DMS53 (cell line): ENCODE measurements around the gene ANO10.

Experiments used
- DNase-seq: peaks from one replicate; lab custom pipeline; 2025; lab: John Stamatoyannopoulos, UW

ANO10 gene

DNA sequence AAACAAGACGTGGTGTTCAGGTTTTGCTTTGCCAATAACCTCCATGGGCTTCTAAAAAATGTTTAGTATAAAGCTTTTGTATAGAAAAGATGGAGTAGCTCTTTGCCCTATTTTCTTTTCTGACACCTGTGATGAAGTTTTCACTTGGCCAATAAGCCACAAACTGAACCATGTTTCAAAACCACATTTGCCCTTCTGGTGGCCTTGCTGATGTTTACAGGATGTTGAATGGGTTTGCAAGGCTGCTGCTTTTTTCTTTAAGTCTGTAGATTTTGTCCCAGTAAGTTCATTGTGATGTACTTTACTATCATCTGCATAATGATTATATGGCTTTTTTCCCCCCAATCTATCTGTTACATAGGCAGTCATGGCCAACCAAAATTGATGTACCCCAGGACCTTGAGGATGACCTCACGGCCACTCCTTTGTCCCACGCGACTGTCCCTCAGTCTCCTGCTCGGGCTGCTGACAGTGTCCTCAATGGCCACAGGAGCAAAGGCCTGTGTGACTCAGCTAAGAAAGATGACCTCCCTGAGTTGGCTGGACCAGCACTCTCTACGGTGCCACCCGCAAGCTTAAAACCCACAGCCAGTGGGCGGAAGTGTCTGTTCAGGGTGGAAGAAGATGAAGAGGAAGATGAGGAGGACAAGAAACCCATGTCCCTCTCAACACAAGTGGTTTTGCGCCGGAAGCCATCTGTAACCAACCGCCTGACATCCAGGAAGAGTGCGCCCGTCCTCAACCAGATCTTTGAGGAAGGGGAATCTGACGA, 274.6 kb downstream of the ANO10 start:
- no peak for DNase-seq

DNA sequence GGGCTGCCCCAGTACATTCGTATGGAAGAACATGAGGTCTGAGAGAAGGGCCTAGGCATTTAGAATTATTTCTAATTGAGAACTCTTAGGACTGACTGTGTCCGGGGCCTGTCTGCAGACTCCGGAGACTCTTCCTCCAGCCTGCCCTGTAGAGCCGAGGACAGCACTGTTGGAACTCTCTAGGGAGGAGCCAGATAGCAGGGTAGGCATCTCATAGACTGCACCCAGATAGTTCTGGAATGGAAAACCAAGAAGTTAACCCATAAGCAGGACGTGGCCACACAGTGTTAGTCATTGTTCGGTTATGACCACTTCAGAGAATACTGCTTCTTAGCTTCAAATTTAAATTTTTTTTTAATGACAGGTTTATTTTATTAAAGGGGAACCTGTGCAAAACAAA, 275.9 kb downstream of the ANO10 start:
- DNase-seq, result no peak

DNA sequence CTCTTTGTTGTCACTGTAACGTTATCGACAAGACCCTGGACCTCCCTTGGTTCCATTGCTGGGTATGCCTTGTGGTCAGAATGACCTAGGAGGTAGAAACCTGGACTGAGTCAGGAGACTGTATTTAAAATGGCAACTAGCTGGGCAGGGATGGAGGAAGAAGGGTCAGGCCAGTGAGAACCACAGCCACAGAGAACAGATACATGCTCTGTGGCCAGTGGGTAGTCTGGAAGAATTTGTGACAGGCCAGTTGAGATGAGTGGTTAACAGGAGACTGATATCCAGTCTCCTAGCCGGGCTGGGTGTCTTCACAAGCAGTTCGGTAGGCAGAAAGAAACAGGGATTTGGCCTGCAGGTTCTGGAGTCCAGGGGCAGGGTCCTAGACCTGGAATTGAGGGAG, 276.6 kb downstream of the ANO10 start:
- no peak for DNase-seq

DNA sequence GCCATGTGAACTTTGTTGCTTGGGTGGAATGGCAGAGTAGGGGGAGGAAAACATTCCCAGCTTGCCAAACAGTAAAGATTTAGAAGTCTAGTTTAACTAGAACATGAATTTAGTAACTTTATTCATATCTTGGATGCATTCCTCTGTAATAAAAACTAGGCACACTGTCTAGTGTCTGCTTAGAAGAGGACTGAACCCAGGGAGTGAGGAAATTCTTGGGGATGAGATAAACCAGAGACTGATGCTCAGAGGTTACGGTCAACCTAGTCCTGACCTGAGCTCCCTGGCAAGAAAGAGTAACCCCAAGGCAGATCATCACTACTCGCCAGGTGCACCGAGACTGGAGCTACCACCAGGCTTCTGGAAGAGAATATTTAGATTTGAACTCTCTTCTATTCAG, 277.3 kb downstream of the ANO10 start:
- no peak for DNase-seq

DNA sequence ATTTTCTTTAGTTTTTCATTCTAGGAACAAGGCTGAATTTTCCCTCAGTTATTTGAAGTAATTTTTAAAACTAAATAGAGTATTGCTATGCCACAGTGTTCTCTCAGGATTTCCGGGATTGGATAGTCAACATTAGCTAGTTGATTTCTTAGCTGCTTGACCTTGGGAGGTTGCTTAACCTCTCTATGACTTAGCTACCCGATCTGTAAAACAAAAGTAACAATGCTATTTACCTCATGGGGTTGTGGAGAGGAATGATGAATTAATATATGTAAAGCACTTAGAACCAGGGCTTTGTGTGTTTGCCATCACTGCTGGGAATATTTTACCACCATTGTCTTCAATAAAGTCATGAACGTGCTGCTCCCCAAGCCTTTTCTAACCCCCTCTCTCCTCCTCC, 278.0 kb downstream of the ANO10 start:
- DNase-seq, result no peak

DNA sequence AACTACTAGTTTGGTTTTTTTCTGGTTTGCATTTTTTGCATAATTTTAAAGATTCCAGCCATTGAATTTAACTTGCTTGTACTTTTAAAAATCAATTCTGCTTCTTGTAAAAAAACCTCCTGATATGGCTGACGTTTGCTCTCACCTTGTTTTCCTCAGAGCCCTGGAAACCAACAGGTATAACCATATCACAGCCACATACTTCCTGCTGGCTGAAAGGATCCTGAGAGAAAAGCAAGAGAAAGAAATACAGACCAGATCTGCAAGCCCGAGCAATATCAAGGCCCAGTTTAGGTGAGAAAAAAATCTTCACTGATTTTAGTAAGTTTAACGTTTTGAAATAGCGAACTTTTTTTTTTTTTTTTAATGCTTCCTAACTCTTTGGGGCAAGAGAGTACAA, 278.6 kb downstream of the ANO10 start:
- DNase-seq, result no peak

DNA sequence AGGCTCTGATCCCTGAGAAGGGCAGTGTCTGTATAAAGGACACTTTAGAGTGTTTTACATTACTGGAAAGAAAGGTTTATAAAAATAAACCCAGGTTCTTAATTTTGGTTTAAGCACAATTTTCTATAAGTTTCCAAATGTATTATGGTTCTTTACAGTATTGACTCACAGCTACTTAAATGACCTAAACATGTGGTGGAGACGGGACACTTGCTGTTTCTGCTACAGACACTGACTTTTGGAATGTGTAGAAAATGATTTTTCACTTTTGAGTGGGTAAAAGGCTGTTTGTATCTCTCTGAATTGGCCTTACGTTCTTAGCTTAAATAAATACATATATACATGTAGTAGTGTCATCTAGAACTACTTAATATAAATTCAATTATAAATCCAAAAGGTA, 280.0 kb downstream of the ANO10 start:
- DNase-seq, result no peak

DNA sequence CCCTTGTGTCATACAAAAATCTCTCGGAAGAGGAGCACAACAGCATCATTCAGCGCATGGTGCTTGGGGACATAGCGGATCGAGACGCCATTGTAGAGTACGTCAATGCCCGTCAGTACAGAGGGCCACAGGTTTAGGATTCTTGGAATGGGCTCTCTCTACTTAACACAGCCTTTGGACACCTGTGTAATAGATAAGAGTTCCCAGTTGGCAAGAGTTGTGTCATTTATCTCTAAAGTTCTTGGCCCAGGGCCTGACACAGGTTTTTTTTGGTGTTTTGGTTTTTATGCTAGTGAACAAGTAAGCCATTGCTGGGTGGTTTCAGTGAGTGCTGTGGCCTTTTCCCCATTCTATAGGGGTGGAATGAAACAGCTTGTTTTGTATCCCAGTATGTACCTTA, 281.4 kb downstream of the ANO10 start:
- no peak for DNase-seq

DNA sequence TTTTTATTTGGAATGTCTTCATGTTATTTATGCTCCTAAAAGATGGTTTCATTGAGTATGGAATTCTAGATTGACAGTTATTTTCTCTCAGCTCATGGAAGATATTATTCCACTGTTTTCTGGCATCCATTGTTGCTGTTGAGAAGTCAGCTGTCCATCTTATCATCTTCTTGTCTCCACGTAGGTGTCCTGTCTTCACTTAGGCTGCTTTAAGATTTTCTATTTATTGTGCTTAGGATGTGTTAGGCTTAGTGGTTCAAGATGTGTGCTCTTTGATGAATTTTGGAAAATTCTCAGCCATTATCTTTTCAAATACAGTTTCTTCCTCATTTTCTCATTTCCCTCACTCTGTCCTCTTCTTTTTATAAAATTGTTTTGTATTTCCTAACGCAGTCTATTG, 283.5 kb downstream of the ANO10 start:
- no peak for DNase-seq

DNA sequence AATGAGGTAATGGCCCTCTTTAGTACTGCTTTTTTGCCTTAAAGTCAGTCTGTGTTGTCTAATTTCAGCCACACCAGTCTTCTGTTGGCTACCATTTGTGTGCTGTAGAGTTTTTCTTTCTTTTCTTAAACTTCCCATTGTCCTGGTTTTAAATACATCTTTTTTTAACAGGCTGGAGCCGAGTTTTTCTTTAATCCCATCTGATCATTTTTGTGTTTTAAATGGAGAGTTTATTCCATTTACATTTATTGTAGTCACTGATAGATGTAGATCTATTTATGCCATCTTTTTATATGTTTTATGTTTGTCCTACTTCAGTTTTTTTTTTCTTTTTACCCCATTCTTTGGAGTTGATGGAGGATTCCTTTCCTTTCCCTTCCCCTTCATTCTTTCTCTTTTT, 286.0 kb downstream of the ANO10 start:
- DNase-seq, result no peak

DNA sequence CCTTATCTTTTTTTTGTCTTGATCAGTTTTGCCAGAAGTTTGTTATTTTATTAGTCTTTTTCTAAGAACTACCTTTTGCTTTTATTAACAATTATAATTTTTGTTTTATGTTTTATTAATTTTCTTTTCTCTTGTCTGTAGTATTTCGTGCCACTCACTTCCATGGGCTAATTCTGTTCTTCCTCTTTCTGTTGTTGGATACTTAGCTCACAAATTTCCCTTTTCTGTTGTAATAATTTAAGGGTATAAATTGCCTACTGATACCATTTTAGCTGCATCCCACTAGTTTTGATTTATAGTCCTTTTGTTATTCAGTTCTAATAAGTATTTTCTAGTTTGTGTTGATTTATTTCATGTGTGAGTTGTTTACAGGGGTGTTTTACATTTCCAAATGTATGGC, 286.8 kb downstream of the ANO10 start:
- no peak for DNase-seq

DNA sequence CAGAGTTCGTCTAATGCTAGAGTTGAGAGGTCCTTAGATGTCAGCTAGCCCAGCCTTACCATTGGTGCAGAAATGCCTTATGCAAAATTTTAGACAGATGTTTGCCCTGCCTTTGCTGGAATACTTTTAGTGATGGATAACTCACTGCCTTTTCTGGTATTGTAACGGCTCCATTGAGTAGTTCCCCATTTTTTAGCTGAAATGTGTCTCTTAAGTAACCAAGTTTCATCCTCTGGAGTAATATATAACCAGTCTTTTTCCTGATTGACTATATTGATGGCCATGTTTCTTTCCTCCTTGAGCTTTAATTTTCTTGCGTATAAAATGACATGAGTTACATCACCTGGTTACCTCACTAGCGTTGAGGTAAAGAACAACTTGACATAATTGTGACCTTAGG, 290.4 kb downstream of the ANO10 start:
- no peak for DNase-seq

DNA sequence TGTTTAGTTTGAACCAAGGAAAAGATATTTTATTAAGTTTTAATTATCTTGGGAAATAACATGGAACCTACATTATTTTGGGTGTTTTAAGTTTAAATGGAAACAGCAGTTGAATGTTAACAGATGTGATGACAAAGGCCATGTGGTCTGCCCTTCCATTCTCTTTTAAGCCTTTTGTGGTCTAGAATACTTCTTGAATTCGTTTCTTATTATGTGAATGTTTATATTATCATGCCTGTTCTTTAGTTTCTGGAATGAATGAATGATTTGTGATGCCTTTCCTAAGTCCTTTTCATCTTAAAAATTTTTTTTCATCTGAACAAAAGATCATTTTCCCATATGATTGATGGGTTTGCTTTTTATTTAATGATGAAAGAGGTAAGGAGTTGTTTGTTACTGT, 290.8 kb downstream of the ANO10 start:
- no peak for DNase-seq

DNA sequence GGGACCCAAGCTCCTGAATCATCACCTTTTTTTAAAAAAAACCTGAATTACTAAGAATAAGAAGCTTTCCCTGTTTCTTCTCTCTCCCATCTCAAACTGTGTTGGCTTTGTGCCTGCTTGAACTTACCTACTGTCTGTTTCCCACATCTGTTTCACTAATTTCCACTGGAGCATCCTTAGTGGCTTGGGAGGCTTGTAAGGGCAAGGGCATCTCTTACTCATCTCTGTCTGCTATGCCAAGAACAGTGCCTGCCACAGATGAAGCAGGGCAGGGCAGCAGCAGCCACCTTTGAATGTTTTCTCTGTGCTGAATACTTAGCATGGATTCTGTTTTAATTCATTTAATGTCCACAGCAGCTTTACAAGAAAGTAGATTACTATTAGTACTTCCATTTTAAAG, 293.2 kb downstream of the ANO10 start:
- DNase-seq, result no peak

DNA sequence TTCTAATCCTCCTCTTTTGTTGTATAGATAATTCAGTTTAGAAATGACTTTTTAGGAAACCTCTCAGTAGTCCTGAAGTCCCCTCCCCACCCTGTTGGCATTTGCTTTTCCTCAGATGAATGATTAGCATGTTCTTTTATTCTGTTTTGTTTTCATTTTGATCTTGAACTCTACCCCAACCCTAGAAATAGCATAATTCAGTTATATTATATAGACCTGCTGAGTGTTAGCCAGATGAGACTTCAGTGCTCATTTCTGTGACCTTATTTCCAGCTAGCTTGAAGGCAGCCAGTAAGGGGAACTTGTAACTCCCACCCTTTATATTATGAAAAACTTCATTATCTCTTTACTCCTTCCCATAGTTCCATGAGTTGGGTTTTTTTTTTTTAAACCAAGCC, 294.2 kb downstream of the ANO10 start:
- no peak for DNase-seq

DNA sequence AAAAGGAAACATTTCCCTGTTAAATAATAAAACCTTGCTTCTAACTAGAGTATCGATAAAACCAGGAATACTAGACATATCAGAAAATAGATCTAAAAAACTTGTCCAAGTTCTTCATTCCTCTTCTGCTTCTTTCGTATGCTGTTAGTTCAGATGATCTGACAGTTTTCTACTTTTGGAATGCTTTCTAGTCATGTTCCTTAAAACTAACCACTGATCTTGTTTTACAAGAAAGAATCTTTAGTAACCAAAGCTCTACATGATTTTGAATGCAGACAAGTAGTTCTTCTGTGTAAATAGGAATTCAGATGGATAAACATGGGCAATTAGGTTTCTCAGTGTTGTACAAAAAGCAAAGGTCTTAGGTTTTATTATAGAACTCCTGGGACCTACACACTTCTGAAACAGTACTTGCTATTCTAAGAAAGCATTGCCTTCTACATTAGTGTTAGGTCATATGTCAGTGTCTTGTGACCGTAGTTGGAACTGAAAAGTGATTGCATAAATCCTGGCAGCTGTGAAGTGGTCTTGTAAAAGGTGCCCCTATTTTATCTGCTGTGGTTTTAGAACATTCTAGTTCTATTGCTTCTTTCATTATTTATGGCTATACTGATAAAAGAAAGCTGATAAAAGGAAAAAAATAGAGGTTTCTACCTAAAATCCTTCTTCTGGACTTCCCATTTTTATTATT, 294.8 kb downstream of the ANO10 start:
- DNase-seq, result no peak

DNA sequence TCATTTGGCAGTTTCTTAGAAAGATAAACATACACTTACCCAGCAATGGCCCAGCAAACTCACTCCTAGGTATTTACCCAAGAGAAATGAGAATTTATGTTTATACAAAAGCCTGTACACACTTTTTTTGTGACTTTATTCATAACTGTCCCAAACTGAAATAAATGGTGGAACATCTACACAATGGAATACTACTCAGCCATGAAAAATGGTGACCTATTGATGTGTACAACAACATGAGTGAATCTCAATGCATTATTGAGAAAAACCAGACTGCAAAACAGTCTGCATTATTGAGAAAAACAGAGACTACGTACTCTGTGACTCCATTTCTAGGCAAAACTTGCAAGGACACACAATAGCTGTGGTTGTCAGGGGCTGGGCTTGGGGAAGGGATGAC, 298.3 kb downstream of the ANO10 start:
- DNase-seq, result no peak

DNA sequence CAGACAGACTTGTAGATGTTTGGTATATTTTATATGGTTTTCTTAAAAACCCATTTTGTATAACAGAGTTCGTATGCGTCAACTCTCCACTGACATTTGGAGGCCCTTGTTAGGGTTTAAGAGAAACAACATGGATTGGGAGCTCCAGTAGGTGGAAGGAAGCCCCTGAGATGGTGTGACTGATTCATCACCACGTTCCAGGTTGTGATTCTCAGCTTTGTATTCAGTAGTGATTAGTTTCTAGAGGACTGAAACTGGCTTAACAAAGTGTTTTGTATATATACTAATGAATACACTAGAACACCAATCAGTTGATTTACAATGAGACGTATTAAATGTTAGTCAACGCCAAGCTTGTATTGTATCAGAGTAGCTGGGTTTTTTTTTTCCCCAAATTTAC, 301.5 kb downstream of the ANO10 start:
- DNase-seq, result no peak

DNA sequence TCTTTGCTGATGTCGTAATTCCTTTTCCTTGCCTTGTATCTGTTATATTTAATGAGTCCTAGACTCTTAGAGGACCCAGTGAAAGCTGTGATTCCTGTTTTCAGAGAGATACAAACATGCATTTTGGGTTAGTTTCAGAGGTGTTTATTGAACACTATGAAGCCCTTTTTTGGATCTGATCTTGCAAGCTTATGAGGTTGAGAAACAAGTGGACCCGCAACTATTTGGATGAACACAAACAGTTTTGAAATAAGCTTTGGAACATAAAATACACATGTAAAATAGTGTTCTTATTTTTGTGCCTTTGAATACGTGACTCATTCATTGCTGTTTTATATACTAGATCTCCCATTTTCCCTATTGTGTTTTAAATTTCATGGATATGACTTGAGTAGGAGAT, 302.0 kb downstream of the ANO10 start:
- no peak for DNase-seq

DNA sequence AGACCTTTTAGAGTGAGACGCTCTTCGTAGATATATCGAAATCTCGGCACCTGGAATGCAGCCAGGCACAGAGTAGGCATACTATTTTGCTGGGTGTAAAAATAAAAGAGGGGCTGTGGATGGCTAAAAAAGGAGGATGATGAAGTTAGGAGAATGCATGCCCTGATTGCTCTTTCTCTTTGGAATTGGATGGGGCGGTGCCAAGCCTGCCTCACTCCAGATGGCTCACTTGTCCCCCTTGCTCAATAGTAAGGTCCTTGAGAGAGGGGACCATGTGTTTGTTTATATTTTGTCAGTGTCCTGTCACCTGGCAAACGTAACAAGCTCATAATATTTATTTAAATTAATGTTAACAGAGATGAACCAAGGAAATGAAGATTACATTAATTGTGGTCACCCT, 302.4 kb downstream of the ANO10 start:
- DNase-seq, result no peak

DNA sequence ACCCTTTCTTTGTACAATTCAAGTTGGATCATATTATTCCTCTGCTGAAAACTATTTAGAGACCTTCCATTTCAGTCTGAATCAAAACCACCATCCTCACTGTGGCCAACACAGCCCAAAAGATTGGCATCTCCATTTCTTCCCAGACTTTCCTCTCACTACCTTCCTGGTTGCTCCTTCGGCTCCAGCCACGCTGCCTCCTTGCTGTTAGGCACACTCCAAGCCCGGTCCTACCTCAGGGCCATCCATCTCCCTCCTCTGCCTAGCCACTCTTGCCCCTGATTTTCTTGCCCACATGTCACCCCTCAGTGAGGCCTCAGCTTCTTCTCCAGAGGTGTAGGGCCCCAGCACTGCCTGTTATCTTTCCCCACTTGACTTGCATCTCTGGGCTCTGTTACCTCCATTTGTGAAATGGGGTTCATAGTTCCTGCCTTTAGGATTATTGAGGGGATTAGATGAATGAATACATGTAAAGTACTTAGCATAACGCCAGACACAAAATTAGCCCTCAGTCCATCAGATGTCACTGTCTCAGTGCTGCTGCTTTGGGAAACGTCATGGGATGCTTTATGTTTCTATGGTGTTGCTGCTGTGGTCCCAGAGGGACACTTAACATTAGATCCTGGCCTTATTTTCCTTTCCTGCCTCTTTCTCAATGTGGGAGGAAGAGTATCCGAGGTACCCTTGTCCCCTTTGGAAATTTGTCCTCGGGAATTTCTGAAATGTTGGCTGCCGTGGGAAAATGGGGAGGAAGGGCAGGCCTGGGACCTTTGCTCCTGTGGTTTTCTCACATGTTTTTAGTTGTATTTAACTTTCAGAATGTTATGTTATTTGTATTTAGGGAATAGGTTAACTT, 304.1 kb downstream of the ANO10 start:
- DNase-seq, result no peak

DNA sequence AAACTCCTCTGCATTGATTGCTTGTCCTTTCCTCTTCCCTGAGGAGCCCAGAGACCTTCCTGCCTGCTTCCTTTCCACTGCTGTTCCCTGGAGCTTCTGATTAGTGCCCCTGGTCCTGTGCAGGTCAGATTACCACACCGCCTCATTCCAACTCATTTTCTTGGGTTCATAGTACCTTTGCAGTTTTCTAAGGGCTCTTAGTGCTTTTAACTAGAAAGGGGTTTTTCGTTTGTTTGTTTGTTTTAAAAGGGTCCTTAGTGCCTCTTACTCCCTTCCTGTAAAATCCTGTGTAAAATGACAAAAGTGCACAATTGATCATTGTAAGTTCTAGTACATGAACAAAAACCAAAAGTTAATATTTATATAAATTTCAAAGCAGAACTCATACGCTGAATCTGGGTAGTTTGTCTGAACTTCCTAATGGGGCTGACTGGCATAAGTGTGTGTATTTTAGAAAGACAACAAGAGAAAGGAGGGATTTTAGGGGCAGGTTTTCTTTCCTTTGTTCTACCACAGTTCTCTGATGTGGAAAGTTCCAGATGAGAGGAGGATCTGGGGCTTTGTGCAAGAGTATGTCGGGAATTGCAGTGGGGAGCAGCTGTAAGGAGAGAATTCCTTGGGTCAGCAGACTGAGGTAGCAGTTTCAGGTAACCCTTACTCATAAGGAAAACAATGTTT, 304.9 kb downstream of the ANO10 start:
- DNase-seq, result no peak
